NCI-H187 treated with DMSO at 0.1 percent for 48 hours (cell line): ENCODE measurements around the gene PNISR.

Experiments used
- DNase-seq: peaks from one replicate; lab custom pipeline; 2025; lab: John Stamatoyannopoulos, UW

Gene PNISR

DNA sequence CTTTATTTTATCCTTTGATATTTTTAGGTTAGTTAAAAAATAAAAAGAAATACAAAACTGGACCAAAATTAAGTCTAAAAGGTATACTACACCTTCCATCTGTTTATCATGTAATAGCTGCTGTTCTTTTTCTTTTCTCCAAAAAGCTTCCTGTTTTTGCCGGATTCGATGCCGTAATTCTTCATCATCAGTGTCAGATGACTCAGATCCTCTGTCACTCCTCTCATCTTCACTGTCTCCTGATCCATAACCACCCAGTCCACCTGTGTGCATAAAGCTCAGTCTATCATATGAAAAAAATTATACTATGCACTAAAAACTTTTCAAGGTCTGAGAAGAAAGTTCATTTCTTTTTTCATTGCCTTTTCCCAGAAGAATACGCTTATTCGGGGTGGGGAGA is 22.7 kb downstream of the PNISR start:
- DNase-seq: no peak

DNA sequence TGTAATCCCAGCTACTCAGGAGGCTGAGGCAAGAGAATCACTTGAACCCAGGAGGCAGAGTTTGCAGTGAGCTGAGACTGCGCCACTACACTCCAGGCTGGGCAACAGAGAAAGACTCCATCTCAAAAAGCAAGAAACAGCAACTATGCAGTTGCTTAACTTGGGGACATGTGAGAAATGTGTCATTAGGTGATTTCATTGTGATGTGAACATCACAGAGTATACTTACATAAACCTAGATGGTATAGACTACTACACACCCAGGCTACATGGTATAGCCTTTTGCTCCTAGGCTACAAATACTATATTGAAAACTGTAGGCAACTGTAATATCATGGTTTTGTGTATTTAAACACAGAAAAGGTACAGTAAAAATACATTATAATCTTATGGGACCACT is 27.8 kb downstream of the PNISR start:
- DNase-seq: no peak

DNA sequence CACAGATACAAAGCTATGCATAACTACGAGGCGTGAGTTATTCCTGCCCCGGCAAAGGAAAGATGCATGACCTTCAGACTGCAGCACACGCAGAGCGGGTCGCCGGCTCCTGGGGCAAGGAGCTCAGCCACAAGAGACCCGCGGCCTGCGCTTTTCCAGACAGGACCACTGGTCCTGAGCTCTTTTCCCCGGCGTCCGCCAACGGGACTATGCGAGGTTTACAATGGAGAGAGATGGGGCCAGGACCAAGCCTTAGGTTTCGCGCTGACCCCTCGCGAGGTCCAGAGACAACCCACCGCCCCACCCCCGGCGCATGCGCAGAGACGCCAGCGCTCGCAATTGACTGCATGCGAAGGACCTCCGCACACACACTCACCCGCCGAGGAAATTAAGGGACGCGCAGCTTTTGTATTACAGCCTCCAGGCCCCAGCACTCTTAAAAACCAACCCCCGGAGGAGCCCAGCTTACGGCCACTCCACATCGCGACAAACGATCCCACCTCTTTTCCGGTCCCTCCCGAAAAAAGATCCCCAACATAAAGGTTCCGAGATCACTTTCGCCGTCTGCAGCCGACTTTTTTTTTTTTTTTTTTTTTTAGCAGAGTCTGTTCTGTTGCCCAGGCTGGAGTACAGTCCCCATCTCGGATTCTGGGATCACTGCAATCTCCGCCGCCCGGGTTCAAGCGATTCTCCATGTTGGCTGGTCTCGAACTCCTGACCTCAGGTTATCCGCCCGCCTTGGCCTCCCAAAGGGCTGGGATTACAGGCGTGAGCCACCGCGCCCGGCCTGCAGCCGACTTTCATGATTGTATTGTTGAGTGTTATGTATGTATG is 31.2 kb downstream of the PNISR start, which contains the start of gene COQ3:
COQ3 (minus strand) TSS at position 498 of the 834 bp plus-strand sequence; CDS start at position 482, 16 bp downstream.
- DNase-seq: no peak

DNA sequence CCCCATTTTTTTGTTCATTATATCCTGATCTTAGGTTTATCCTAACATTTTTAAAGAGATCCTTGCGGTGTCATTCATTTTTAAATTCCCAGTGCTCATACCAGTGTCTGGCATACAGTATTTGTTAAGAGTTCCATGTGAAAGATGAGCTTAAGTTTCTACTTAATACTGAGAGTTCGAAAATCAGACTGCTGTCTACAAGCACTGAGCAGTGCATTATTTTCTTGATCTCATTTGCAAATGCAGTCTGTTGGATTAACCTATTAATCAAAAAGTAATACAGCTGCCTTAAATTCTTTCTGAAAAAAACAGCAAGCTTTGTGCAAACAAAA is 31.8 kb downstream of the PNISR start:
- DNase-seq: no peak

DNA sequence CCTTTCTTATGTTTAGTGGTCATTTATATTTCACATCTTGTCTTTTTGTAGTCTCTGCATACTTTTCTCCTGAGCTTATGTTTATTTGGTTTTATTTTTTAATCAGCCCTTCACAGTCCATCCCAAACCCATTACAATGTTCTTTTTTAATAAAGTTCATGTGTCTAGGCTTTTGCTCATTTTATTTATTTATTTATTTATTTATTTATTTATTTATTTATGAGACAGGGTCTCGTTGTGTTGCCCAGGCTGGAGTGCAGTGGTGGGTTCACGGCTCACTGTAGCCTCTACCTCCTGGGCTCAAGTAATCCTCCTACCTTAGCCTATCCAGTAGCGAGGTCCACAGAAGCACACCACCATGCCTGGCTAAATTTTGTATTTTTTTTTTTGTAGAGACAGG is 34.2 kb downstream of the PNISR start:
- DNase-seq: no peak

DNA sequence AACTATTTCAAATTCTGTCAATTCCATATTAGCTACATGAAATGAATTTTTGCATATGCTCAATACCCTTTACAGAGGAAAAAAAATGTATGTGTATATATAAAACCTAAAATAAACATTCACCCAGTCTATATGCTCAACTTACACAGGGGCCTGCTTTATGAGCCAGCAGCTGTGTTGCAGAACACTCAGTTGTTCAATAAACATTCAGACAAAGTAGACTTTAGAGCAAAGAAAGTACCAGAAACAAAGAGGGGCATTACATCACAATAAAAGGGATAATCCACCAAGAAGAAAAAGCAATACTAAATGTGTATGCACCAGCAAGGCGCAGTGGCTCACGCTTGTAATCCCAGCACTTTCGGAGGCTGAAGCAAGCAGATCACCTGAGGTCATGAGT is 40.6 kb downstream of the PNISR start:
- DNase-seq: no peak

DNA sequence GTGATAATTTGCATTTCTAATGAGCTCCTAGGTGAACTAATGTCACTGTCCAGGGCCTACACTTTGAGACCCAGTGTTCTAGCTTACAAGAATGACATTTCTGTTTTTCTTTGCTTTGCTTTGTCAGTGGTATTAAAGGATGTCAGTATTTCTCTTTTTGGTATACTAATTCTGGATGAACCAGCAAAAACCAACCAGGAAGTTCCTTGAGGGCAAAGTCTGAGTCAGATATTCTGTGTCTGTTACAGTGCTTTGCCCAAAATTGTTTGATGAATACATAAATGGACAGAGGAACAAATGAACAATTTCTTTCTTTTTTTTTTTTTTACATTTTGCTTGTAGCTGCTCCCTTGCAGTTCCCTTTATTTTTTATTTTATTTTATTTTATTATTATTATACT is 46.5 kb downstream of the PNISR start:
- DNase-seq: no peak

DNA sequence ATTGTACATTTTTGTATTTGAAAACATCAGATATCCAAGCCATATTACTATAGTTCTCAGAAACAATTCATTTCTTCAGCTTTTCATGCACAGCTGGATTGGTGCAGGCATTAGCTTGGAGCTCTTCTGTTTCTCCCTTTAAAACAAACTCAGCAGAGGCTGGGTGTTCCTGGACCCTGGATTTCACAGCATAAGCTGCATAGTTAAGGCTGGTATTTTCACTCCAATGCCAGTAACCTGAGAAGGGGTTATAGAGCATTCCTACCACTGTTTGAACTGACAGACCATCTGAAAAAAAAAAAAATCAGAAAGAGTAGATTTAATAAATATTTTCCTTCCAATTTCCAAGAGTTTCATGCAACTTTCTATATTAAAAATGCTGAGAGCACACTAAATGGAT is 55.6 kb downstream of the PNISR start:
- no peak for DNase-seq

DNA sequence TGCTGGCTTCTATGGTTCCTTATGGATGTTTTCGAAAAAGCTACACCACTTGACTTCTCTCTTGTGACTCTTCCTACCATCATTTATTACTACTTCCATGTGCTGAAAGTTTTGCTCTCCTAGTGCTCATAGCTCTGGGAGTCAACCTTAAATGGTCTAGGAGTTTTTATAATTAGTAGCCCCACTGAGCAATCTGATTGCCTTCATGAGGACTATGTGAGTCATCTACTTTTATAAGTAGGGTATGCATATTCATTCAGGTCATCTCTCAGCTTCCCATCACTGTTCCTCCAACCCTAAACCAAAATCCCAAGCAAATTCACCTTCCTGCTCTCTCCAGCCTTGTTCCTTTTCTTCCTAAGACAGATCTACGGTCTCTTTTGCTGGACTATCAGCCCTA is 58.3 kb downstream of the PNISR start:
- no peak for DNase-seq

DNA sequence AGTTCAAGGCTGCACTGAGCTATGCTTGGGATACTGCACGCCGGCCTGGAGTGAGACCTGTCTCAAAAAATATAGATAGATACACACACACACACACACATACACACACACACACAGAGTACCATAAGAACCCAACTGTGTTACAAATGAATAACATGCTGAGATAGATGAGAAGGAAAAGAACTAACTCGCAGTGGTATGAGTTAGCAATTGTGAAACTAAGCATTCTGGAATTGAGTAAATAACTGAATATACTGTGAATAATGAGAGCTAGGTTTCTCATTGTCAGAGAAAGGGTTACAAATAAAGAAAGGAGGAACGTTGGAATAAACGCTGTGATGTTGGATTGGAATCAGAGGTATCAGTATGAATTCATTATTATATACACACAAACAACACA is 61.1 kb downstream of the PNISR start:
- no peak for DNase-seq

DNA sequence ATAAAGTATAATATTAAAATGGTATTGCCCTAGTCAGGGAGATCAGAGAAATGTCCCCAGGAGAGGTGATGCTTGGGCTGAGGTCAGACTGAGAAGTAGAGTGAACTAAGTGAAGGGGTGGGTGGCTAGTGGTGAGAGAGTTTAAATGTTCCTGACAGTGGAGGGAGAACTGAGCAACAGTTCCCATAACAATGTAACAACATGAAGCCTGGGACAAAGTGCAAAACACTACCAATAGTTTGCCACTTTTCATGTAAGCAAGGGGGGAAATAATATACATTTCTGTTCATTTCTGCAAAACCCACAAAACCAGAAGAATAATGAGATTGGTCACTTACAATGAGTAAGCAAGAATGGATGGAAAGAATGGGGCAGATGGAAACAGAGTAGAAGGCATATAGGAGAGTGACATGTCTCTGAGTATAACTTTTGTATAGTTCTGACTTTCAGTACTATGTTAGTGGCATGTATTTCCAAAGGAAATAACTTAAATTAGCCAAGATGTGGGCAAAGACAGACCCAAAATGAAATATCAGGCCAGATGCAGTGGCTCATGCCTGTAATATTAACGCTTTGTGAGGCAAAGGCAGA is 62.3 kb downstream of the PNISR start:
- no peak for DNase-seq

DNA sequence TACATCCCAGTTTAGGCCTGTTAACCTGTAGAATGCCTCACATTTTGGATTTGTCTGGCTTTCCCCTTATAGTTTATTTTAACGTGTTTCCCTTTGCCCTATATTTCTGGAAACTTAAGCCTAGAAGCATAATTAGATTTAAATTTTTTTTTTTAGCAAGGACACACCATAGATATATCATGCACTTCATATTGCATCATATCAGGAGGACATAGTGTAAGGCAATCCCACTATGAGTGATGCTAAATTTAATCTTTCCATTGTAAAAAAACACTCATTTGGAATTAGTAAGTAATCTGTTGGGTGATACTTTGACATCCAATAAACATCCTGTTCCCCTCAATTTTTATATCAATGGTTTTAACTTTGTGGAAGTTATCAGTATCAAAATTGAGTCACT is 65.3 kb downstream of the PNISR start:
- DNase-seq: no peak

DNA sequence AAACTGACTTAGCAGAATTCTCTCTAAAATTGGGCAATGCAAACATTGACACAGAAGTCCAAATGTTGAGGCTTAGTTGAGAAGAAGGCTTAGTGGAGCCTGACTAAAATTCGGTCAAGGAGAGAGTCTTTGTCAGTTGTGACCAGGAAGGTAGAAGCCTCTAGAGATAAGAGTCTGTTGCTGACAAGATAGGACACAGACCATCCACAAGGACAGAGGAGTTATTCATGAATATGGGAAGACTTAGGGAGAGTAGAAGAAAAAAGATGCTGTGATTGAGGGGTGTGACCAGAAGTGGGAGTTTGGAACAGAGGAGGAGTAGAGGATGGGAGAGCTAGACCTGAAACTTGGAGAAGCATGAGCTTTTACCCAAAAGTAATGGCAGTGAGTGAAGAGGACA is 68.5 kb downstream of the PNISR start:
- no peak for DNase-seq

DNA sequence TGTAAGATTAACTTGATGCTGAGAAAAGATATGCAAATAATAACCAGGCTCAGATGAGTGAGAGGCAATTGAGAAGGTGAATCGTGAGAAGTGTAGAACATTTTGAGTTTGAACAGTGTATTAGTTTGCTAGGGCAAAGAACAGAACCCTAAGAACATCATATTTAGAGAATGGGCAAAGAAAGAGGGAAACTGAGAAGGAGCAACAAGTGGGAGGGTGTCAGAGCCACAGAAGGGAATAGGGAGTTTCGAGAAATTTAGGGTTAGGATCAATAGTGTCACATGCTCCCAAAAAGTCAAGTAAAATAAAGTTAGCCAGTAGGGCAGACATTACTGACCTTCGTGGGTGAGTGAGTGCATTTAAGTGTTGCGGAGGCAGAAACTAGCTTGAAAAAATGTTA is 70.1 kb downstream of the PNISR start:
- DNase-seq: no peak

DNA sequence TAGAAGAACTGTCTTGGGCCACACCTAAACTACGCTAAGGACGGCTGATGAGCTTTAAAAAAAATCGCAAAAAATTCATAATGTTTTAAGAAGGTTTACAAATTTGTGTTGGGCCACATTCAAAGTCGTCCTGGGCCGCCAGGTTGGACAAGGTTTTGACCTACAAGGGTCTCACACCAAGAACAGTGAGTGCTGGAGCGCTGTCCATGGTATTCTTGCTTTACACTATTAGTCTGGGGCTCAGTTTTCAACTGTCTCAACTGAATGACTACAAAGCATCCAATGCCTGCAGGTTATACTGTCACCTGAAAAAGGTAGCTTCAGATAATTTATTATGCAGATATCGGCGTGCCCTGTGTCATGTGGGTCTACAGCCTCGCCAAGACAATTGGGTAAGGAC is 72.0 kb downstream of the PNISR start:
- DNase-seq: no peak

DNA sequence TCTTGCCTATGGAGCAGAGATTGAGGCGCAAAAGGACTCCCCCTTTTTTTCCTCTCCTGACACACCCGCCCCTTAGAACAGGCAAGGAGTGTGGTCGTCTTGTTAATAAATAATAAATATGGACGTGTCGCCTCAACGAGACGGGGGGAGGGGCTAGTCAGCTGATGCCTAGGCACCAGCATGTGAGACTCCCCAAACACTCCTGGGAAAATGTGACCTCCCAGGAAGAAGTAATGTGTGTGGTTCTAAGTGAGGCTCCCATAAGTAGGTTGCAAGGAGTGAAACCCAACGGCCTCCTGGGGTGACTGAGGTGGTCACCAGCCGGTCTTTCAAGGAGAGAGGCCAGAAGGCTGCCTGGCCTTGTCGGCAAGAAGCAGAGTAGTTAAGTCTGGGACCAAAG is 74.5 kb downstream of the PNISR start:
- DNase-seq: no peak

DNA sequence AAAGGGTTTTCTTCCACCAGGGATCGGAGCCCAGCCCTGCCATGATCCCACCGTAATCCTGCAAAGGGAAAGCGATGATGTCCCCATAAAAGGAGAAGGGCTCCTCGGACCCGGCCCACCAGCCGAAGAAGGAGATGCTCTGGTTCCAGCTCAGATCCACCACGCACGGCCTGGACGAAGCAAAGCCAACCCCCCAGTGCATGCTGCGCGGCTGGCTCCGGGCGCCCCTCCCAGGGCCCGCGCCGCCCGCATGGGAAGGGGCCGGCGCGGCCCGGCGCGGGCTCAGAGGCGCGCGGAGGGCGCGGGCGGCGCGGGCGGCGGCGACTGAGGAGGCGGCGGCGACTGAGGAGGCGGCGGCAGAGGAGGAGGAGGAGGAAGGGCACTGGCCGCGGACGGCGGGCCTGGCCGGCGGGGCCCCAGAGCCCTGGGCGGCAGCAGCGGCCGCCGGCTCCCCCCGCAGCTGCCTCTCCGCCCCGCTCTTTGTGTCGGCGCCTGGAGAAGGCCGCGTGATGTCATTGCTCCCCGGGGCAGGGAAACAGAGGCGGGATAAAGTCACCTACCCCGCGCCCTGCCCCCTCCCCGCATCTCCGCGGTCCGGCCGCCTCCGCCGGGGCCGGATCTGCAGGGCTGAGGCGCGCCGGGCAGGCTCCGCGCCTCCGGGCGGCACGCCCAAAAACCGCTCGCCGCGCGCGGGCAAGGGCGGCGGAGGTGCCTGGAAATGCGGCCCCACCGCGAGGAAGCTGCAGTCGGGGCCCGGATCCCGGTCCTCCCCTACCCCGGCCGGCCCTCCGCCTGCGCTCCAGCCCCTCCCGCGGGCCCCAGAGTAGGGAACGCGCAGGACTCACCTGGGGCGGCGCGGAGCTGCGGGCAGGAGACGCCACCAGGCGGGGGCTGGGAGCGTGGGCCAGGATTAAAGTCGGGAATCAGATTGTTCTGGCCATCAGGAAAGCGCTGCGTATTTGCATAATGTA is 75.7 kb downstream of the PNISR start, which contains the start of gene FAXC:
FAXC (minus strand) TSS at position 504 of the 971 bp plus-strand sequence; CDS start at position 202, 302 bp downstream.
- no peak for DNase-seq

DNA sequence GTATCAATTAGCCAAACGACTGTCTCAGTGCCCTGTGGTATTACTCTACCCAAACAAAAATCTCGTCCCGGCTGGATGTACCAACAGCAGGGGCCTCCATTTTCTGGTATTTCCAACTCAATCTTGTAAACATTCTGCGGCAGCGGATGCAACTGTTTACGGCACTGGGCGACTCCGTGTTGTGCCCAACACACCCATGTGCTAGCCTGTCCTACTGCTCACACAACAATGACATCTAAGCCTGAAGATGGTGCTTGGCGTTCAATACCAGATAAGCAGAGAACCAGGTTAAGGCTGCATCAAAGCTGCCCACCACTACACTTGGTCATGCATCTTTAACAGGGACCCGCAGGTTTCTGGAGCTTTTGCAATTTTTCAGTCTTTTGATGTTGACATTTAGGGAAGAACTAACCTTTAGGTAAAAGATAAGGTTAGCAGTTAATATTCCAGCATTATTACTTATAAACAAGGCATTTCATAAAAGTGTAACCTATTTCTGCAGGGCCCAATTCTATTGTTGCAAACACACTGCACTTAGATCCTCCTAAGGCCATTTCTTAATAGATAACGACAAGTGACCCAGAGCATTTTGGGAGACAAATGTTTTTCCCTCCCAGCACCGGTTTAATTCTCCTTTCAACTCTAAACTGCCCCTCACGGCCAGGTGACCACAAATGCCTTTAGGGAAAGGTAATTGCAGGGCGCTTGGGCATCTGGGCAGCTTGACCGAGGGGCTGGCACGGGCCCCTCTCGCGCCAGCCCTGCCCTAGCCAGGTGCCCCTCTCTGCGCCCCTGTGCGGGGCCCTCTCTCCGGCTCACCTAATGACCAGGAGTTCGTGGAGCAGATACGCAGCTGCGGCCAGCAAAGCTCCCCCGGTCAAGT is 76.6 kb downstream of the PNISR start:
- no peak for DNase-seq
